Measurements from ENCODE around the gene RBFOX2. TPM values are rescaled to one million over a fixed set of nuclear protein-coding genes. Genes with fewer than 3 reads are reported as not detected.
"Not testable (repeated sequence)": the region's sequence is repeated elsewhere in the genome, so short reads cannot be mapped to it uniquely, and the experiment has no call there.

The RBFOX2 gene
- total RNA-seq, 1 experiment from 2014 or later = 24.2 TPM

DNA sequence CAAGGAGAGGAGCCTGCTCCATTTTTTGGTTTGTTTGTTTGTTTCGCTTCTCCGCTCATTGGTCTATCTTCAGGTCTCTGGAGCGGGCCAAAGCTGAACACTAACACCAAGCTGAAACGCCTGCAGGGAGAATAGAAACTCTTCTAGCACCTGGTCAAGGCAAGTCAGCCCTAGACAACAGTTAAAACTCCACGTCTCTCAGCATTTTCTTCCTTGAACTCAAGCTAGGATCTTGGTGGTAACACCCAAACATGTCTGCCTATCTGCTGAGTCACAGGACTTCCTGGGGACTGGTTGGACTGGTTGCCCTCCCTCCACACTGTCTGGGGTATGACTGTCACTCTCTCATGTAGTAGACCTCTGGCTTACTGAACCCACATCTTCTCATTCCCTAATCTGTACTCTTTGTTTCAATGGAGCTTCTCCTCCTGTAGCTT lies 23.9 kb upstream of the RBFOX2 start:
- Histone ChIP-seq H3K9ac (ENCODE audit: low read length) (no peak overlapping the region), H3K4me2 (ENCODE audit: low read depth, low read length, poor library complexity, severe bottlenecking) (no peak overlapping the region)
- DNase-seq = no peak

DNA sequence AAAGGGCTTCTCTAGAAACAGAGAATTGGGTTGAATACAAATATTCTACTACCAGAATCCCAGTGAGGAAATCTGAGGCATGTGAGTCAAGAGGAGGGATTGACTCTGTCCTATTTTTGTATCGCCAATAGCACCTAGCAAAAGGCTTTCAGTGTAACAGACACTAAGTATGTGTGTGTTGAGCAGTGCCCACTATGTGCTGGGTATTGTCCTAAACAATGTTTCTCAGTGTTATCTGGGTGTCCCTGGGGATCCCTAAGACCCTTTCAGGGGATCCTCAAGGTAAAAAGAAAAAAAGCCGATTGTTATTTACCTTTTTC lies 21.0 kb upstream of the RBFOX2 start:
- Histone ChIP-seq H3K4me3 (ENCODE audit: low read length) (no peak overlapping the region), H3K9me3 (ENCODE audit: low read length) (no peaks in the 10 kb centered on the region), H3K27ac (ENCODE audit: low read length) (no peak overlapping the region), H3K27me3 (ENCODE audit: low read length) (no peaks in the 10 kb centered on the region), H3K79me2 (ENCODE audit: low read length) (no peaks in the 10 kb centered on the region), H3K9ac (ENCODE audit: low read length) (no peak overlapping the region), H2AFZ (ENCODE audit: low read length) (no peak overlapping the region), H3K4me2 (ENCODE audit: low read depth, low read length, poor library complexity, severe bottlenecking) (no peak overlapping the region), H4K20me1 (ENCODE audit: insufficient read depth, low read depth, low read length) (no peaks in the 10 kb centered on the region), H3K4me1 (ENCODE audit: low read length) (no peaks in the 10 kb centered on the region), H3K9me2 (replicated peaks; ENCODE audit: insufficient read depth, low read length) (no peaks in the 10 kb centered on the region), H3K36me3 (ENCODE audit: insufficient read depth, low read length) (no peaks in the 10 kb centered on the region)
- DNase-seq = no peak

More for the DNA sequence above, 23.9 kb upstream of the RBFOX2 start:
- no peaks in the 10 kb centered on the region for H3K27me3 ChIP-seq (ENCODE audit: low read length)
- no peaks in the 10 kb centered on the region for H3K79me2 ChIP-seq (ENCODE audit: low read length)
- no peaks in the 10 kb centered on the region for H3K4me1 ChIP-seq (ENCODE audit: low read length)
- H3K4me3 ChIP-seq (ENCODE audit: low read length) = no peak overlapping the region
- H4K20me1 ChIP-seq (ENCODE audit: insufficient read depth, low read depth, low read length) = no peaks in the 10 kb centered on the region
- no peak overlapping the region for H3K27ac ChIP-seq (ENCODE audit: low read length)
- H3K36me3 ChIP-seq (ENCODE audit: insufficient read depth, low read length) = no peaks in the 10 kb centered on the region
- no peaks in the 10 kb centered on the region for H3K9me3 ChIP-seq (ENCODE audit: low read length)
- no peaks in the 10 kb centered on the region for H3K9me2 ChIP-seq (replicated peaks; ENCODE audit: insufficient read depth, low read length)
- peak overlapping the region; percentile 20; the same call in 1 of the 2 replicates for H2AFZ ChIP-seq (ENCODE audit: low read length)

- no peaks in the 10 kb centered on the region for H3K79me2 ChIP-seq (ENCODE audit: low read length)
- H3K9ac ChIP-seq (ENCODE audit: low read length) = no peak overlapping the region
- no peak overlapping the region for H3K27ac ChIP-seq (ENCODE audit: low read length)
- DNase-seq = no peak
- H3K4me1 ChIP-seq (ENCODE audit: low read length) = no peaks in the 10 kb centered on the region
- H3K4me2 ChIP-seq (ENCODE audit: low read depth, low read length, poor library complexity, severe bottlenecking) = no peak overlapping the region
- H3K36me3 ChIP-seq (ENCODE audit: insufficient read depth, low read length) = no peaks in the 10 kb centered on the region
- H3K4me3 ChIP-seq (ENCODE audit: low read length) = no peak overlapping the region
- H3K27me3 ChIP-seq (ENCODE audit: low read length) = no peaks in the 10 kb centered on the region
- no peaks in the 10 kb centered on the region for H4K20me1 ChIP-seq (ENCODE audit: insufficient read depth, low read depth, low read length)
- H3K9me3 ChIP-seq (ENCODE audit: low read length) = no peaks in the 10 kb centered on the region
- H2AFZ ChIP-seq (ENCODE audit: low read length) = no peak overlapping the region
- no peaks in the 10 kb centered on the region for H3K9me2 ChIP-seq (replicated peaks; ENCODE audit: insufficient read depth, low read length)
These were observed 20.5 kb upstream of the RBFOX2 start for GRCh38 chr22:36048911-36049677.

- H3K36me3 ChIP-seq (ENCODE audit: insufficient read depth, low read length); H3K27me3 ChIP-seq (ENCODE audit: low read length); H4K20me1 ChIP-seq (ENCODE audit: insufficient read depth, low read depth, low read length); H2AFZ ChIP-seq (ENCODE audit: low read length); H3K4me2 ChIP-seq (ENCODE audit: low read depth, low read length, poor library complexity, severe bottlenecking); DNase-seq; H3K79me2 ChIP-seq (ENCODE audit: low read length); H3K4me1 ChIP-seq (ENCODE audit: low read length); H3K9me2 ChIP-seq (replicated peaks; ENCODE audit: insufficient read depth, low read length); H3K27ac ChIP-seq (ENCODE audit: low read length); H3K9ac ChIP-seq (ENCODE audit: low read length); H3K4me3 ChIP-seq (ENCODE audit: low read length); H3K9me3 ChIP-seq (ENCODE audit: low read length): not testable (repeated sequence)
These were observed 15.9 kb upstream of the RBFOX2 start for GRCh38 chr22:36044517-36044916.

- Histone ChIP-seq H4K20me1 (ENCODE audit: insufficient read depth, low read depth, low read length) (no peaks in the 10 kb centered on the region), H3K27ac (ENCODE audit: low read length) (no peak overlapping the region), H3K9me2 (replicated peaks; ENCODE audit: insufficient read depth, low read length) (no peaks in the 10 kb centered on the region), H3K27me3 (ENCODE audit: low read length) (no peaks in the 10 kb centered on the region), H3K36me3 (ENCODE audit: insufficient read depth, low read length) (no peaks in the 10 kb centered on the region), H3K9ac (ENCODE audit: low read length) (no peak overlapping the region), H3K4me3 (ENCODE audit: low read length) (no peak overlapping the region), H3K4me2 (ENCODE audit: low read depth, low read length, poor library complexity, severe bottlenecking) (no peak overlapping the region), H3K79me2 (ENCODE audit: low read length) (no peaks in the 10 kb centered on the region), H3K4me1 (ENCODE audit: low read length) (no peaks in the 10 kb centered on the region), H3K9me3 (ENCODE audit: low read length) (no peaks in the 10 kb centered on the region), H2AFZ (ENCODE audit: low read length) (no peak overlapping the region)
- DNase-seq = no peak
These were observed 13.6 kb upstream of the RBFOX2 start for GRCh38 chr22:36042240-36042639.

DNA sequence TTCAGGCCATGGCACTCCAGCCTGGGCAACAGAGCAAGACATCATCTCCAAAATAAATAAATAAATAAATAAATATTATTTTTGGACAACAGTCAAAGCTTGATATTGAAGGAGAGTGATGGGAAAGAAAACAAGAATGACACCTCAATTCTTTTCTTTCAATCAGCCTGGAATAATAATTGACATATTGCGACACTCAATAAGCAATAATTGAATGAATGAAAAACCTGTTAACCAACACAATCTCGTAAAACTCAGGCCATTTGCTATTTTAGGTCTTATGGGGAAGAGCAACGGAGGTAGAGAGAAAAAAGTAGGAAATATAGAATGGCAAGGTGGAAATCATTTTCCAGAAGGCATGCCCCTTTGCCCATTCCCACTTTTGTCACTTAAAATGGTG lies 10.5 kb upstream of the RBFOX2 start:
- Histone ChIP-seq H3K27ac (ENCODE audit: low read length) (no peak overlapping the region), H4K20me1 (ENCODE audit: insufficient read depth, low read depth, low read length) (no peaks in the 10 kb centered on the region)

GRCh38 chr22:36037102-36037758 lies 8.6 kb upstream of the RBFOX2 start:
- Histone ChIP-seq H3K36me3 (ENCODE audit: insufficient read depth, low read length) (no peaks in the 10 kb centered on the region), H3K4me1 (ENCODE audit: low read length) (no peaks in the 10 kb centered on the region; the same call in 1 of the 2 replicates), H4K20me1 (ENCODE audit: insufficient read depth, low read depth, low read length) (no peaks in the 10 kb centered on the region), H3K79me2 (ENCODE audit: low read length) (no peaks in the 10 kb centered on the region), H3K9me3 (ENCODE audit: low read length) (no peaks in the 10 kb centered on the region), H3K9me2 (replicated peaks; ENCODE audit: insufficient read depth, low read length) (no peaks in the 10 kb centered on the region), H3K27ac (ENCODE audit: low read length) (no peak overlapping the region), H3K4me3 (ENCODE audit: low read length) (no peak overlapping the region), H3K27me3 (ENCODE audit: low read length) (no peaks in the 10 kb centered on the region), H2AFZ (ENCODE audit: low read length) (no peak overlapping the region), H3K4me2 (ENCODE audit: low read depth, low read length, poor library complexity, severe bottlenecking) (no peak overlapping the region), H3K9ac (ENCODE audit: low read length) (no peak overlapping the region)
- no peak for DNase-seq

More for the DNA sequence above, 10.5 kb upstream of the RBFOX2 start:
- Histone ChIP-seq H2AFZ (ENCODE audit: low read length) (no peak overlapping the region), H3K79me2 (ENCODE audit: low read length) (no peaks in the 10 kb centered on the region), H3K9me2 (replicated peaks; ENCODE audit: insufficient read depth, low read length) (no peaks in the 10 kb centered on the region), H3K4me3 (ENCODE audit: low read length) (no peak overlapping the region), H3K4me2 (ENCODE audit: low read depth, low read length, poor library complexity, severe bottlenecking) (no peak overlapping the region), H3K36me3 (ENCODE audit: insufficient read depth, low read length) (no peaks in the 10 kb centered on the region), H3K9me3 (ENCODE audit: low read length) (no peaks in the 10 kb centered on the region), H3K4me1 (ENCODE audit: low read length) (no peaks in the 10 kb centered on the region; the same call in 1 of the 2 replicates), H3K9ac (ENCODE audit: low read length) (no peak overlapping the region), H3K27me3 (ENCODE audit: low read length) (no peaks in the 10 kb centered on the region)
- DNase-seq = no peak

GRCh38 chr22:36036167-36036624 lies 7.6 kb upstream of the RBFOX2 start:
- Histone ChIP-seq H3K4me2 (ENCODE audit: low read depth, low read length, poor library complexity, severe bottlenecking) (no peak overlapping the region), H3K79me2 (ENCODE audit: low read length) (no peaks in the 10 kb centered on the region), H3K36me3 (ENCODE audit: insufficient read depth, low read length) (no peaks in the 10 kb centered on the region), H2AFZ (ENCODE audit: low read length) (no peak overlapping the region), H3K4me1 (ENCODE audit: low read length) (no peaks in the 10 kb centered on the region; the same call in 1 of the 2 replicates), H3K27ac (ENCODE audit: low read length) (no peak overlapping the region), H3K4me3 (ENCODE audit: low read length) (no peak overlapping the region), H3K9ac (ENCODE audit: low read length) (no peak overlapping the region), H4K20me1 (ENCODE audit: insufficient read depth, low read depth, low read length) (no peaks in the 10 kb centered on the region), H3K9me3 (ENCODE audit: low read length) (no peaks in the 10 kb centered on the region), H3K27me3 (ENCODE audit: low read length) (no peaks in the 10 kb centered on the region), H3K9me2 (replicated peaks; ENCODE audit: insufficient read depth, low read length) (no peaks in the 10 kb centered on the region)
- no peak for DNase-seq

Data from Karpas-422 (cell line).